ENCODE data around the gene NCOA7.

GRCh38 chr6:125882243-125882642 is 91.5 kb downstream of the NCOA7 start:
- no peak for TF ChIP-seq GABPB1 (CRISPR knock-in tag; IDR thresholded peaks at IDR 0.05)
- TF ChIP-seq CBFB (CRISPR knock-in tag; IDR thresholded peaks at IDR 0.05; ENCODE audit: low read depth) = no peak
- no peak for TF ChIP-seq NR3C1 (CRISPR knock-in tag; conservative IDR thresholded peaks at IDR 0.05; ENCODE audit: low read depth)
- TF ChIP-seq MLX (CRISPR knock-in tag; IDR thresholded peaks at IDR 0.05) = no peak
